Epithelial cell of proximal tubule (primary cell): ENCODE measurements around the gene DUSP10. TPM values are rescaled to one million over a fixed set of nuclear protein-coding genes. Genes with fewer than 3 reads are reported as not detected.
A peak's percentile ranks its signal among the peaks of the same experiment; 100 is the strongest.

ENCODE experiments used
- DNase-seq: peaks from one replicate; pipeline ENCODE4 v3.0.0-alpha.2; 2011; ENCODE audit warnings: low read depth
- H3K4me3 ChIP-seq: 2 replicates; pipeline ENCODE4 v1.5.1; 2011; ENCODE audit warnings: low read depth, mild to moderate bottlenecking, low read length
- CTCF ChIP-seq: conservative IDR thresholded peaks from 2 replicates; pipeline ENCODE4 v1.5.1; 2012; ENCODE audit warnings: low read depth, mild to moderate bottlenecking, low read length
- total RNA-seq: library from RNA; depleted of rRNA; stranded (reverse); fragments of >200 nt; gene quantifications from 2 replicates; pipeline ENCODE4 v1.2.3, GENCODE V29; 2015

Gene DUSP10
- total RNA-seq, 1 donor from 2014 or later = 14.6 TPM

GRCh38 chr1:221756830-221757551, 15.1 kb upstream of the DUSP10 start:
- H3K4me3 ChIP-seq = no peak overlapping the region
- DNase-seq = no peak
- no peak for TF ChIP-seq CTCF

- no peak for TF ChIP-seq CTCF
- H3K4me3 ChIP-seq = no peak overlapping the region
- DNase-seq = no peak
Measured at GRCh38 chr1:221753828-221754188, 11.9 kb upstream of the DUSP10 start.

- TF ChIP-seq CTCF = no peak
- H3K4me3 ChIP-seq = no peak overlapping the region
- no peak for DNase-seq
Measured at GRCh38 chr1:221751226-221751887, 9.5 kb upstream of the DUSP10 start.

- no peak overlapping the region for H3K4me3 ChIP-seq
- DNase-seq = no peak
- TF ChIP-seq CTCF = no peak
Measured at GRCh38 chr1:221748981-221749380, 7.1 kb upstream of the DUSP10 start.

- TF ChIP-seq CTCF = no peak
- no peak for DNase-seq
- H3K4me3 ChIP-seq = no peak overlapping the region
Measured at GRCh38 chr1:221747839-221748238, 6.0 kb upstream of the DUSP10 start.

- no peak for DNase-seq
- peak overlapping the region; percentile 65 for H3K4me3 ChIP-seq
- no peak for TF ChIP-seq CTCF
Measured at GRCh38 chr1:221743416-221744208, 1.7 kb upstream of the DUSP10 start.
